Esophagus squamous epithelium (tissue), 5 donors: ENCODE measurements around the gene OGDH. TPM values are rescaled to one million over a fixed set of nuclear protein-coding genes. Genes with fewer than 3 reads are reported as not detected.
A peak's percentile ranks its signal among the peaks of the same experiment; 100 is the strongest.

Experiments used
- DNase-seq: peaks from one replicate; lab custom pipeline; 2025; lab: John Stamatoyannopoulos, UW
- H3K27ac ChIP-seq, 4 donors: fragments of 200-600 bp; sonication (generic); one replicate each; pipeline ENCODE4 v1.5.1; 2016 to 2019; ENCODE audit warnings: mild to moderate bottlenecking in 1 of 4
- H3K27me3 ChIP-seq, 4 donors: fragments of 200-600 bp; sonication (generic); 1 replicate in 3 of 4; 2 replicates in 1 of 4; pipeline versions ENCODE4 v1.5.1 to v1.6.0; 2017 to 2021; ENCODE audit warnings: antibody characterized with exemption in 1 of 4
- H3K36me3 ChIP-seq, 3 donors: fragments of 200-600 bp; sonication (generic); one replicate each; pipeline ENCODE4 v1.5.1; 2016 to 2019
- H3K4me1 ChIP-seq, 3 donors: fragments of 200-600 bp; sonication (generic); one replicate each; pipeline ENCODE4 v1.5.1; 2017 to 2019
- H3K4me3 ChIP-seq, 4 donors: fragments of 200-600 bp; sonication (generic); 1 replicate in 3 of 4; 2 replicates in 1 of 4; pipeline ENCODE4 v1.5.1; 2016 to 2019; ENCODE audit warnings: mild to moderate bottlenecking in 2 of 4, moderate library complexity in 1 of 4
- H3K9me3 ChIP-seq, 3 donors: fragments of 200-600 bp; sonication (generic); one replicate each; pipeline ENCODE4 v1.5.1; 2016 to 2019
- CTCF ChIP-seq, 6 experiments: fragments of 450-650 bp in 4 of 6; fragments of 200-600 bp in 2 of 6; sonication (generic) in 2 of 6; IDR thresholded peaks; one replicate each; pipeline ENCODE4 v1.5.1; 2016 to 2019; ENCODE audit warnings: antibody characterized with exemption in 6 of 6, mild to moderate bottlenecking in 4 of 6, moderate library complexity in 4 of 6
- POLR2A ChIP-seq, 4 donors: fragments of 450-650 bp; IDR thresholded peaks; one replicate each; pipeline ENCODE4 v1.6.1; 2017; ENCODE audit warnings: antibody characterized with exemption in 4 of 4, mild to moderate bottlenecking in 4 of 4, moderate library complexity in 3 of 4
- WGBS, 2 donors: methylation state at CpG; one replicate each; pipeline ENCODE4 v1.1.5; 2018; 5-methylcytosine and 5-hydroxymethylcytosine counted together
- intact Hi-C: fragments of 100-400 bp; cut with DNase I; formaldehyde crosslinking; loops from one replicate; pipeline ENCODE4 v1.15.0; 2022
- total RNA-seq, 4 donors: library from RNA; depleted of rRNA; stranded (reverse); fragments of >200 nt; gene quantifications; one replicate each; pipeline ENCODE4 v1.1.0, GENCODE V29; 2016
- donor health status: DM: yes; HTN: yes; CAD: no.

The OGDH gene
- total RNA-seq, 4 donors from 2014 or later = 68.9 to 102 (median 89.5) TPM

DNA sequence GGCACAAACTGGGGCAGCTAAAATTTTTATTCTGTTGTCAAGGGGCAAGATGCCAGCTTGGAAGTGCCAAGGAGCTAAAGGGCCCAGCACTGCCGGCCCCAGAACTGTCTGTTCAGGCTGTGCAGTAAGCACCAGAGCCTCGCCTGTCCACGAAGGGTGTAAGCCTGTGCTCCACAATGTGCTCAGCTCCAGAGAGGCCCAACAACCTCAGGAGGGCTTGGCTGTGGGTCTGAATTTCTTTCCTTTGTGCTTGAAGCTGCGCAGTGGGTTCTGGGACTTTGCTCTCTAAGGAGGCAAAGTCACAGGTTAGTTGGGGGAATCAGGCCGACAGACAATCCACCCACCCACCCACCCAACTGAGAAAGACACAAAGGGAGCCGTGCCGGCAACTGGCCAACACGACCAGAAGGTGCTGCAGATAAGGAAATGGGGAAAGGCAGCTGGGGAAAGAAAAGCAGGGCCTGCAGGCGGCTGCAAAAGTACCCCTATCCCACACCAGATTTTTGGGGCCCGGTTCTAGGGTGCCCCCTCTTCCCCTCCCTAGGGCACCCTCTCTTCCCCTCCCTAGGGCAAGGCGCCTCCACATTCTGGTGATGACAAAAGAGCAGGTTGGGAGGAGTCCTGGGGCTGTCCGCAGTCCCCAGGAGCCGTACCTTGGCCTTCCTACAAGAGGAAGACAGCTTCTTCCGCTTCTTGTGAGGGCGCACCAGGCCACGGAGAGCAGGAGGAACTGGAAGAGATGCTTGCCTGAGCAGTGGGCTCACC is 40.5 kb upstream of the OGDH start:
- WGBS, 2 donors = 75 to 84% methylated on average over 3 to 10 of the region's 16 CpGs
- Histone ChIP-seq H3K4me1 (peaks cover 3 to 28% (median 7%) of the 10 kb centered on the region in 3 donors), H3K9me3 (no peaks in the 10 kb centered on the region), H3K36me3 (peaks cover 41 to 80% (median 43%) of the 10 kb centered on the region in 3 donors), H3K27me3 (no peaks in the 10 kb centered on the region), H3K4me3 (no peak overlapping the region), H3K27ac (no peak overlapping the region)
- no peak for DNase-seq
- intact Hi-C loops = loop anchor here (5.0 to 10.0 kb wide), 2 partner anchors 79 to 331 kb away; no protein-coding TSS in a partner anchor
- TF ChIP-seq CTCF (IDR thresholded peaks at IDR 0.05) = peak in 1 of 6 experiments; percentile 17
- no peak for TF ChIP-seq POLR2A (IDR thresholded peaks at IDR 0.05)

DNA sequence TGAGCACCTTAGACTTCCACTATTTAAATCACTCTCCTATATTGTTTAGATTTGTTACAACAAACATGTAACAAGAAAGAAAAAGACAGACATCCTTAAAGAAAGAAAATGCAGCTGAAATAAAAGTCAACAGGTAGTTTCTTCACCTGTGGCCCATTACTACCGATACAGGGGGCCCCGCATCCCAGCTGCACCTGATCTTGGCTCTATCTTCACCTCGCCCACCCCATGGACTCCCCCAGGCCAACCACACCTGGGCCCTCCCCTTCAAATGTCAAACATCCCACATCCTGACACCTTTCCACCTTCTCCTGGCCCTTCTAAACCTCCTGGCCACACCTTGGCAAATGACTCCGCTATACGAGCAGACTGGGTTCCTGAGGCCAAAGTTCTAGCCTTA is 39.7 kb upstream of the OGDH start:
- Histone ChIP-seq H3K4me3 (no peak overlapping the region), H3K36me3 (peaks cover 48 to 87% (median 48%) of the 10 kb centered on the region in 3 donors), H3K27ac (no peak overlapping the region), H3K9me3 (no peaks in the 10 kb centered on the region), H3K4me1 (peaks cover 3 to 25% (median 7%) of the 10 kb centered on the region in 3 donors), H3K27me3 (no peaks in the 10 kb centered on the region)
- 83 to 90% methylated on average over 5 of the region's 5 CpGs for WGBS, 2 donors
- intact Hi-C loops = loop anchor here (5.0 to 10.0 kb wide), 2 partner anchors 79 to 332 kb away; no protein-coding TSS in a partner anchor
- DNase-seq = no peak
- TF ChIP-seq CTCF (IDR thresholded peaks at IDR 0.05) = no peak
- no peak for TF ChIP-seq POLR2A (IDR thresholded peaks at IDR 0.05)

GRCh38 chr7:44567884-44568283 is 38.5 kb upstream of the OGDH start:
- Histone ChIP-seq H3K36me3 (peaks cover 54 to 99% (median 55%) of the 10 kb centered on the region in 3 donors), H3K27me3 (no peaks in the 10 kb centered on the region), H3K4me1 (peaks cover 6 to 27% (median 10%) of the 10 kb centered on the region in 3 donors), H3K4me3 (no peak overlapping the region), H3K27ac (no peak overlapping the region), H3K9me3 (no peaks in the 10 kb centered on the region)
- TF ChIP-seq CTCF (IDR thresholded peaks at IDR 0.05) = no peak
- TF ChIP-seq POLR2A (IDR thresholded peaks at IDR 0.05) = no peak
- no peak for DNase-seq
- intact Hi-C loops = loop anchor here (5.0 to 10.0 kb wide), 2 partner anchors 81 to 333 kb away; no protein-coding TSS in a partner anchor
- WGBS, 2 donors = 80 to 95% methylated on average over 2 to 6 of the region's 6 CpGs

- TF ChIP-seq CTCF (IDR thresholded peaks at IDR 0.05) (no peak), POLR2A (IDR thresholded peaks at IDR 0.05) (no peak)
- H3K9me3 ChIP-seq = no peaks in the 10 kb centered on the region
- intact Hi-C loops = loop anchor here (5.0 to 10.0 kb wide), 2 partner anchors 82 to 334 kb away; no protein-coding TSS in a partner anchor
- WGBS, 2 donors = 88% methylated on average over 6 to 11 of the region's 17 CpGs
- peaks cover 11 to 27% (median 12%) of the 10 kb centered on the region in 3 donors for H3K4me1 ChIP-seq
- peaks cover 54 to 89% (median 55%) of the 10 kb centered on the region in 3 donors for H3K36me3 ChIP-seq
- DNase-seq = no peak
- no peaks in the 10 kb centered on the region for H3K27me3 ChIP-seq
- no peak overlapping the region for H3K4me3 ChIP-seq
- no peak overlapping the region for H3K27ac ChIP-seq
Measured at GRCh38 chr7:44568771-44569560, 37.5 kb upstream of the OGDH start.
